ENCODE measurements around the gene PRPSAP1.

PRPSAP1 gene

GRCh38 chr17:76281573-76282371 is 71.9 kb downstream of the PRPSAP1 start:
- ATAC-seq: no peak
- TF ChIP-seq ZNF565 (CRISPR knock-in tag; conservative IDR thresholded peaks at IDR 0.05; ENCODE audit: low read depth): no peak

- TF ChIP-seq ESRRG (CRISPR knock-in tag; IDR thresholded peaks at IDR 0.05) (no peak), OSR1 (CRISPR knock-in tag; IDR thresholded peaks at IDR 0.05) (no peak), ZNF8 (CRISPR knock-in tag; IDR thresholded peaks at IDR 0.05) (no peak), RARB (CRISPR knock-in tag; IDR thresholded peaks at IDR 0.05) (no peak), ZNF565 (CRISPR knock-in tag; conservative IDR thresholded peaks at IDR 0.05; ENCODE audit: low read depth) (no peak), TCF4 (CRISPR knock-in tag; IDR thresholded peaks at IDR 0.05; ENCODE audit: borderline replicate concordance) (no peak), ZFP3 (CRISPR knock-in tag; IDR thresholded peaks at IDR 0.05) (no peak), ARNTL (CRISPR knock-in tag; IDR thresholded peaks at IDR 0.05; ENCODE audit: borderline replicate concordance, low read depth) (no peak), SNAI2 (CRISPR knock-in tag; IDR thresholded peaks at IDR 0.05) (no peak), ZNF70 (CRISPR knock-in tag; IDR thresholded peaks at IDR 0.05) (no peak), ISL1 (CRISPR knock-in tag; IDR thresholded peaks at IDR 0.05) (no peak), ZC3H10 (CRISPR knock-in tag; IDR thresholded peaks at IDR 0.05) (no peak), BACH2 (CRISPR knock-in tag; IDR thresholded peaks at IDR 0.05; ENCODE audit: borderline replicate concordance) (no peak), TSHZ2 (CRISPR knock-in tag; IDR thresholded peaks at IDR 0.05) (no peak), CSDC2 (CRISPR knock-in tag; IDR thresholded peaks at IDR 0.05) (no peak), TOX (CRISPR knock-in tag; IDR thresholded peaks at IDR 0.05; ENCODE audit: borderline replicate concordance) (no peak)
- TF ChIP-seq, protein P1, sequence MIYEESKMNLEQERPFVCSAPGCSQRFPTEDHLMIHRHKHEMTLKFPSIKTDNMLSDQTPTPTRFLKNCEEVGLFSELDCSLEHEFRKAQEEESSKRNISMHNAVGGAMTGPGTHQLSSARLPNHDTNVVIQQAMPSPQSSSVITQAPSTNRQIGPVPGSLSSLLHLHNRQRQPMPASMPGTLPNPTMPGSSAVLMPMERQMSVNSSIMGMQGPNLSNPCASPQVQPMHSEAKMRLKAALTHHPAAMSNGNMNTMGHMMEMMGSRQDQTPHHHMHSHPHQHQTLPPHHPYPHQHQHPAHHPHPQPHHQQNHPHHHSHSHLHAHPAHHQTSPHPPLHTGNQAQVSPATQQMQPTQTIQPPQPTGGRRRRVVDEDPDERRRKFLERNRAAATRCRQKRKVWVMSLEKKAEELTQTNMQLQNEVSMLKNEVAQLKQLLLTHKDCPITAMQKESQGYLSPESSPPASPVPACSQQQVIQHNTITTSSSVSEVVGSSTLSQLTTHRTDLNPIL (CRISPR knock-in tag; IDR thresholded peaks at IDR 0.05; ENCODE audit: low read depth): no peak
- TF ChIP-seq, protein P2, sequence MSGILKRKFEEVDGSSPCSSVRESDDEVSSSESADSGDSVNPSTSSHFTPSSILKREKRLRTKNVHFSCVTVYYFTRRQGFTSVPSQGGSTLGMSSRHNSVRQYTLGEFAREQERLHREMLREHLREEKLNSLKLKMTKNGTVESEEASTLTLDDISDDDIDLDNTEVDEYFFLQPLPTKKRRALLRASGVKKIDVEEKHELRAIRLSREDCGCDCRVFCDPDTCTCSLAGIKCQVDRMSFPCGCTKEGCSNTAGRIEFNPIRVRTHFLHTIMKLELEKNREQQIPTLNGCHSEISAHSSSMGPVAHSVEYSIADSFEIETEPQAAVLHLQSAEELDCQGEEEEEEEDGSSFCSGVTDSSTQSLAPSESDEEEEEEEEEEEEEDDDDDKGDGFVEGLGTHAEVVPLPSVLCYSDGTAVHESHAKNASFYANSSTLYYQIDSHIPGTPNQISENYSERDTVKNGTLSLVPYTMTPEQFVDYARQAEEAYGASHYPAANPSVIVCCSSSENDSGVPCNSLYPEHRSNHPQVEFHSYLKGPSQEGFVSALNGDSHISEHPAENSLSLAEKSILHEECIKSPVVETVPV (CRISPR knock-in tag; IDR thresholded peaks at IDR 0.05): no peak
- TF ChIP-seq, protein P3, sequence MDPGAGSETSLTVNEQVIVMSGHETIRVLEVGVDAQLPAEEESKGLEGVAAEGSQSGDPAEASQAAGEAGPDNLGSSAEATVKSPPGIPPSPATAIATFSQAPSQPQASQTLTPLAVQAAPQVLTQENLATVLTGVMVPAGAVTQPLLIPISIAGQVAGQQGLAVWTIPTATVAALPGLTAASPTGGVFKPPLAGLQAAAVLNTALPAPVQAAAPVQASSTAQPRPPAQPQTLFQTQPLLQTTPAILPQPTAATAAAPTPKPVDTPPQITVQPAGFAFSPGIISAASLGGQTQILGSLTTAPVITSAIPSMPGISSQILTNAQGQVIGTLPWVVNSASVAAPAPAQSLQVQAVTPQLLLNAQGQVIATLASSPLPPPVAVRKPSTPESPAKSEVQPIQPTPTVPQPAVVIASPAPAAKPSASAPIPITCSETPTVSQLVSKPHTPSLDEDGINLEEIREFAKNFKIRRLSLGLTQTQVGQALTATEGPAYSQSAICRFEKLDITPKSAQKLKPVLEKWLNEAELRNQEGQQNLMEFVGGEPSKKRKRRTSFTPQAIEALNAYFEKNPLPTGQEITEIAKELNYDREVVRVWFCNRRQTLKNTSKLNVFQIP (CRISPR knock-in tag; IDR thresholded peaks at IDR 0.05; ENCODE audit: borderline replicate concordance, low read depth): no peak
- no peak for ATAC-seq
Measured at GRCh38 chr17:76280650-76281049, 73.1 kb downstream of the PRPSAP1 start.

DNA sequence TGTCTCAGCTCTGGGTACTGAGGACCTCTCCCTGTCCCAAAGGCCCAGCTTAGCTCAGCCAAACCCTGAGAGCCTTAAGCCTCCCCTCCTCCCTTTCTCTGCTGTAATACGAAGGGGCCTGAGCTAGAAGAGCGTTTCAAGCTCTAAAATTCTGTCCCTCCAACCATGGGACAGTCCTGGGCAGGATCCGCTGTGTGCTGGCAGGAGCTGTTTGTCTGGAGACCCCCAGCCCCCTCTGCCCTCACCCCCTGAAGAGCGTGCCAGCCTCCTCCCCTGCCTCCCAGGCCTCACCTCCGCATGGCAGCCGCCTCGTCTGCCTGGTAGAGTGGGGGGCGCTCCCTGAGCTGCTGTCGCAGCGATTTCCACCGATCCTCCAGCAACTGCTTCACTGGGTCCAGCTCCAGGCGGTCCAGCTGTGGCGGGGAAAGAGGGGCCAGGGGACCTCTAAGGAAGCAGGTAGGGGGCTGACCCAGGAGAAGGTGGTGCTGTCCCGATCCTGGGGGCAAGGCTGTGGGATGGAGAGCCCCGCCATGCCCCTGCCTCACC is 73.9 kb downstream of the PRPSAP1 start:
- TF ChIP-seq SNAI2 (CRISPR knock-in tag; IDR thresholded peaks at IDR 0.05) (no peak), RARB (CRISPR knock-in tag; IDR thresholded peaks at IDR 0.05) (no peak), TCF4 (CRISPR knock-in tag; IDR thresholded peaks at IDR 0.05; ENCODE audit: borderline replicate concordance) (no peak), PPARA (CRISPR knock-in tag; IDR thresholded peaks at IDR 0.05; ENCODE audit: borderline replicate concordance) (no peak), ISL1 (CRISPR knock-in tag; IDR thresholded peaks at IDR 0.05) (no peak), ZNF565 (CRISPR knock-in tag; conservative IDR thresholded peaks at IDR 0.05; ENCODE audit: low read depth) (no peak), BACH2 (CRISPR knock-in tag; IDR thresholded peaks at IDR 0.05; ENCODE audit: borderline replicate concordance) (no peak), ARNTL (CRISPR knock-in tag; IDR thresholded peaks at IDR 0.05; ENCODE audit: borderline replicate concordance, low read depth) (no peak), ZFP30 (CRISPR knock-in tag; IDR thresholded peaks at IDR 0.05) (no peak), TSHZ2 (CRISPR knock-in tag; IDR thresholded peaks at IDR 0.05) (no peak), GLIS3 (CRISPR knock-in tag; IDR thresholded peaks at IDR 0.05) (no peak), TOX (CRISPR knock-in tag; IDR thresholded peaks at IDR 0.05; ENCODE audit: borderline replicate concordance) (no peak), OSR1 (CRISPR knock-in tag; IDR thresholded peaks at IDR 0.05) (no peak), ZNF8 (CRISPR knock-in tag; IDR thresholded peaks at IDR 0.05) (no peak)
- TF ChIP-seq, protein P2 (CRISPR knock-in tag; IDR thresholded peaks at IDR 0.05): no peak
- TF ChIP-seq, protein P3 (CRISPR knock-in tag; IDR thresholded peaks at IDR 0.05; ENCODE audit: borderline replicate concordance, low read depth): no peak

More for the DNA sequence above, 73.9 kb downstream of the PRPSAP1 start:
- peak; percentile 5 for ATAC-seq

Data from SK-N-SH treated with all-trans-retinoic acid at 6 μM for 48 hours (cell line).